ENCODE measurements around the gene UNC5A.

The UNC5A gene

GRCh38 chr5:176927562-176927961, 117.2 kb downstream of the UNC5A start:
- no peak for TF ChIP-seq CEBPB (IDR thresholded peaks at IDR 0.05)
- no peak for TF ChIP-seq TEAD4 (IDR thresholded peaks at IDR 0.05)
- TF ChIP-seq ZBTB7A (IDR thresholded peaks at IDR 0.05; ENCODE audit: low read depth): no peak
- no peak for TF ChIP-seq MAX (IDR thresholded peaks at IDR 0.05)
- TF ChIP-seq CREB1 (IDR thresholded peaks at IDR 0.05; ENCODE audit: low read depth): no peak
- no peak for TF ChIP-seq TAF1 (IDR thresholded peaks at IDR 0.05; ENCODE audit: low read depth)
- no peak for TF ChIP-seq REST (IDR thresholded peaks at IDR 0.05; ENCODE audit: low read depth)

GRCh38 chr5:176929654-176930053, 119.3 kb downstream of the UNC5A start:
- TF ChIP-seq TCF12 (IDR thresholded peaks at IDR 0.05; ENCODE audit: low read depth): no peak
- no peak for TF ChIP-seq NFIC (IDR thresholded peaks at IDR 0.05)
- no peak for TF ChIP-seq MAX (IDR thresholded peaks at IDR 0.05)
- TF ChIP-seq EP300 (IDR thresholded peaks at IDR 0.05; ENCODE audit: borderline replicate concordance): no peak
- no peak for TF ChIP-seq TEAD4 (IDR thresholded peaks at IDR 0.05)

All from Ishikawa (cell line).